H9 (cell line): ENCODE data around the gene RADIL. TPM values are rescaled to one million over a fixed set of nuclear protein-coding genes. Genes with fewer than 3 reads are reported as not detected.

Experiments used
- DNase-seq: peaks from one replicate; pipeline ENCODE4 v3.0.0-alpha.2; 2017
- H2AFZ ChIP-seq: one replicate; pipeline ENCODE4 v1.6.1; 2013; ENCODE audit warnings: mild to moderate bottlenecking, low read length, control low read depth, moderate library complexity
- H2AK5ac ChIP-seq: 2 replicates; pipeline ENCODE4 v1.6.1; 2013; ENCODE audit warnings: low read length, control low read depth, mixed read lengths; ENCODE audit not compliant: insufficient read length
- H2BK120ac ChIP-seq: one replicate; pipeline ENCODE4 v1.6.1; 2013; ENCODE audit warnings: low read depth, mild to moderate bottlenecking, low read length, control low read depth, inconsistent platforms; ENCODE audit not compliant: poor library complexity, severe bottlenecking
- H2BK12ac ChIP-seq: 2 replicates; pipeline ENCODE4 v1.6.1; 2013; ENCODE audit warnings: low read length, control low read depth, mixed read lengths, low read depth; ENCODE audit not compliant: insufficient read length
- H2BK15ac ChIP-seq: 2 replicates; pipeline ENCODE4 v1.6.1; 2013; ENCODE audit warnings: low read depth, low read length, control low read depth
- H2BK20ac ChIP-seq: one replicate; pipeline ENCODE4 v1.6.1; 2013; ENCODE audit warnings: low read depth, mild to moderate bottlenecking, low read length, control low read depth, inconsistent platforms; ENCODE audit not compliant: poor library complexity, severe bottlenecking
- H2BK5ac ChIP-seq: 2 replicates; pipeline ENCODE4 v1.6.1; 2013; ENCODE audit warnings: low read length, control low read depth, mixed read lengths; ENCODE audit not compliant: insufficient read length
- H3K14ac ChIP-seq: 2 replicates; pipeline ENCODE4 v1.6.1; 2013; ENCODE audit warnings: low read length, control low read depth; ENCODE audit not compliant: insufficient read depth
- H3K18ac ChIP-seq: 2 replicates; pipeline ENCODE4 v1.6.1; 2013; ENCODE audit warnings: low read depth, mild to moderate bottlenecking, mixed read lengths, low read length, control low read depth; ENCODE audit not compliant: insufficient read length
- H3K23ac ChIP-seq: 2 replicates; pipeline ENCODE4 v1.6.1; 2013; ENCODE audit warnings: low read length, control low read depth, mixed read lengths, low read depth; ENCODE audit not compliant: insufficient read length
- H3K23me2 ChIP-seq: 2 replicates; pipeline ENCODE4 v1.6.1; 2013; ENCODE audit warnings: low read depth, mild to moderate bottlenecking, mixed read lengths, low read length, control low read depth; ENCODE audit not compliant: insufficient read length, poor library complexity, severe bottlenecking
- H3K27ac ChIP-seq: 2 replicates; pipeline ENCODE4 v1.5.1; 2013; ENCODE audit warnings: low read length, control low read depth, mixed read lengths, low read depth; ENCODE audit not compliant: insufficient read length
- H3K27me3 ChIP-seq: 2 replicates; pipeline ENCODE4 v1.6.1; 2013; ENCODE audit warnings: low read length, control low read depth, inconsistent platforms; ENCODE audit not compliant: insufficient read depth
- H3K4ac ChIP-seq: 2 replicates; pipeline ENCODE4 v1.6.1; 2013; ENCODE audit warnings: low read depth, mild to moderate bottlenecking, control low read depth, inconsistent platforms, low read length, moderate library complexity
- H3K4me1 ChIP-seq: 2 replicates; pipeline ENCODE4 v1.6.1; 2013; ENCODE audit warnings: low read length, control low read depth, inconsistent platforms; ENCODE audit not compliant: insufficient read depth
- H3K4me2 ChIP-seq: 2 replicates; pipeline ENCODE4 v1.6.1; 2013; ENCODE audit warnings: low read length, control low read depth, mixed read lengths; ENCODE audit not compliant: insufficient read length, insufficient read depth
- H3K56ac ChIP-seq: 2 replicates; pipeline ENCODE4 v1.6.1; 2013; ENCODE audit warnings: low read depth, mild to moderate bottlenecking, mixed read lengths, low read length, control low read depth; ENCODE audit not compliant: insufficient read length
- H3K79me1 ChIP-seq: 2 replicates; pipeline ENCODE4 v1.6.1; 2013; ENCODE audit warnings: low read depth, mild to moderate bottlenecking, moderate library complexity, low read length, control low read depth, inconsistent platforms; ENCODE audit not compliant: insufficient read depth, poor library complexity, severe bottlenecking
- H3K79me2 ChIP-seq: 2 replicates; pipeline ENCODE4 v1.6.1; 2013; ENCODE audit warnings: low read length, control low read depth, inconsistent platforms; ENCODE audit not compliant: insufficient read depth
- H3K9ac ChIP-seq: 2 replicates; pipeline ENCODE4 v1.6.1; 2013; ENCODE audit warnings: low read length, control low read depth, mixed read lengths; ENCODE audit not compliant: insufficient read length; ENCODE audit errors: extremely low read depth
- H3K9me3 ChIP-seq: one replicate; pipeline ENCODE4 v1.6.1; 2013; ENCODE audit warnings: low read depth, low read length, inconsistent platforms; ENCODE audit not compliant: control insufficient read depth
- H3T11ph ChIP-seq: one replicate; pipeline ENCODE4 v1.6.1; 2013; ENCODE audit warnings: mild to moderate bottlenecking, low read length, control low read depth, inconsistent platforms
- H4K20me1 ChIP-seq: one replicate; pipeline ENCODE4 v1.6.1; 2013; ENCODE audit not compliant: control insufficient read depth, insufficient read length, insufficient read depth
- H4K5ac ChIP-seq: 2 replicates; pipeline ENCODE4 v1.6.1; 2013; ENCODE audit warnings: low read depth, mild to moderate bottlenecking, mixed read lengths, low read length, control low read depth; ENCODE audit not compliant: insufficient read length
- H4K8ac ChIP-seq: replicated peaks from 2 replicates; pipeline ENCODE4 v1.6.1; 2013; ENCODE audit warnings: low read length, control low read depth, mixed read lengths, low read depth; ENCODE audit not compliant: insufficient read length
- H4K91ac ChIP-seq: 2 replicates; pipeline ENCODE4 v1.6.1; 2013; ENCODE audit warnings: low read depth, mild to moderate bottlenecking, moderate library complexity, mixed read lengths, low read length, control low read depth; ENCODE audit not compliant: insufficient read length
- H3K27ac Mint-ChIP-seq, 3 experiments: 2 replicates in 2 of 3; 3 replicates in 1 of 3; pipeline ENCODE4 v1.8.0; 2020 to 2021; ENCODE audit warnings: mixed read lengths in 3 of 3, mild to moderate bottlenecking in 1 of 3, moderate library complexity in 1 of 3
- H3K27me3 Mint-ChIP-seq: 2 replicates; pipeline ENCODE4 v1.8.0; 2021; ENCODE audit warnings: low read depth, mild to moderate bottlenecking, moderate library complexity, mixed read lengths
- H3K36me3 Mint-ChIP-seq, 3 experiments: 2 replicates in 2 of 3; 3 replicates in 1 of 3; pipeline ENCODE4 v1.8.0; 2020 to 2021; ENCODE audit warnings: low read depth in 3 of 3, mixed read lengths in 3 of 3; ENCODE audit not compliant: insufficient read depth in 1 of 3
- H3K4me1 Mint-ChIP-seq, 2 experiments: 2 replicates each; pipeline ENCODE4 v1.8.0; 2020; ENCODE audit warnings: mixed read lengths in 2 of 2
- H3K4me3 Mint-ChIP-seq, 2 experiments: 2 replicates in 1 of 2; 3 replicates in 1 of 2; pipeline ENCODE4 v1.8.0; 2020 to 2021; ENCODE audit warnings: mild to moderate bottlenecking in 2 of 2, mixed read lengths in 2 of 2, moderate library complexity in 1 of 2
- H3K9me3 Mint-ChIP-seq, 2 experiments: 2 replicates in 1 of 2; 3 replicates in 1 of 2; pipeline ENCODE4 v1.8.0; 2020; ENCODE audit warnings: mild to moderate bottlenecking in 2 of 2, mixed read lengths in 2 of 2, moderate library complexity in 1 of 2
- WGBS: extraction: QIAGEN DNeasy Blood & Tissue Kit; methylation state at CpG from one replicate; pipeline ENCODE4 v1.1.7; 2013; ENCODE audit warnings: missing lambda C conversion rate, low lambda C conversion rate, mixed read lengths; ENCODE audit not compliant: insufficient read length; ENCODE audit errors: extremely low coverage; 5-methylcytosine and 5-hydroxymethylcytosine counted together
- total RNA-seq: library from RNA; stranded (reverse); gene quantifications from 2 replicates; pipeline ENCODE4 v1.2.1, GENCODE V29; 2021
- TF ChIP-seq, protein P1 (sequence below): fragments of 200-600 bp; sonication (generic); conservative IDR thresholded peaks from 3 replicates; pipeline ENCODE4 v1.8.0; 2021; ENCODE audit warnings: antibody characterized with exemption, mild to moderate bottlenecking

Gene RADIL
- total RNA-seq, 1 experiment from 2014 or later, result 4.7 TPM

DNA sequence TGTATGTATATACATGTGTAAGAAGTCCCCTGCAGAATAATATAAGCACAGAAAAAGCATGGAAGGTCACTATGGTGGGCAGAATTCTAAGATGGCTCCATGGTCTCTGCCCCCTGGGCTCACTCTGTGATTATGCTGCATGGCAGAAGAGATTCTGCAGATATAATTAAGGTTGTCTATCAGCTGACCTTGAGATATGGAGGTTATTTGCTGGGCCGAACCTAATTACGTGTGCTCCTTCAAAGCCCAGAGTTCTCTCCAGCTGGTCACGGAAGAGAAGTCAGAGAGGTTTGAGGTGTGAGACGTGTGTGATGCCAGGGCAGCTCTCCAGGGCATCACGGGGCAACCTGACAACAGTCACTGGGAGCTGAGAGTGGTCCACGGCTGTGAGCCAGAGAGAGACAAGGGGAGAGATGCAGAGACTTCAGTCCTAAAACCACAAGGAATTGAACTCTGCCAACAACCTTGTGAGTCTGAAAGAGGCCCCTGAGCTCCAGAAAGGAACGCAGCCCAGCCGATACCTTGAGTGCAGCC lies 33.2 kb downstream of the RADIL start:
- H3K36me3 Mint-ChIP-seq, result peaks cover 0 to 5% (median 0%) of the 10 kb centered on the region in 3 experiments; a peak in 2 of 7 replicates
- Histone ChIP-seq H3K23ac (no peak overlapping the region), H4K8ac (no peak overlapping the region), H2BK12ac (no peak overlapping the region), H2BK20ac (no peak overlapping the region), H3K4me1 (no peaks in the 10 kb centered on the region), H2BK15ac (no peak overlapping the region), H2AFZ (no peak overlapping the region), H3K23me2 (no peaks in the 10 kb centered on the region), H3K56ac (no peak overlapping the region), H3T11ph (no peak overlapping the region), H3K18ac (no peak overlapping the region), H3K27ac (no peak overlapping the region), H3K4ac (no peak overlapping the region), H3K9ac (no peak overlapping the region), H3K27me3 (no peaks in the 10 kb centered on the region), H3K14ac (no peak overlapping the region), H4K91ac (no peak overlapping the region), H4K5ac (no peak overlapping the region), H2BK5ac (no peak overlapping the region), H2AK5ac (no peak overlapping the region), H4K20me1 (no peaks in the 10 kb centered on the region), H3K4me2 (no peak overlapping the region), H3K79me2 (no peaks in the 10 kb centered on the region; the same call in 1 of the 2 replicates), H3K79me1 (no peaks in the 10 kb centered on the region), H3K9me3 (no peaks in the 10 kb centered on the region), H2BK120ac (no peak overlapping the region)
- TF ChIP-seq, protein P1, sequence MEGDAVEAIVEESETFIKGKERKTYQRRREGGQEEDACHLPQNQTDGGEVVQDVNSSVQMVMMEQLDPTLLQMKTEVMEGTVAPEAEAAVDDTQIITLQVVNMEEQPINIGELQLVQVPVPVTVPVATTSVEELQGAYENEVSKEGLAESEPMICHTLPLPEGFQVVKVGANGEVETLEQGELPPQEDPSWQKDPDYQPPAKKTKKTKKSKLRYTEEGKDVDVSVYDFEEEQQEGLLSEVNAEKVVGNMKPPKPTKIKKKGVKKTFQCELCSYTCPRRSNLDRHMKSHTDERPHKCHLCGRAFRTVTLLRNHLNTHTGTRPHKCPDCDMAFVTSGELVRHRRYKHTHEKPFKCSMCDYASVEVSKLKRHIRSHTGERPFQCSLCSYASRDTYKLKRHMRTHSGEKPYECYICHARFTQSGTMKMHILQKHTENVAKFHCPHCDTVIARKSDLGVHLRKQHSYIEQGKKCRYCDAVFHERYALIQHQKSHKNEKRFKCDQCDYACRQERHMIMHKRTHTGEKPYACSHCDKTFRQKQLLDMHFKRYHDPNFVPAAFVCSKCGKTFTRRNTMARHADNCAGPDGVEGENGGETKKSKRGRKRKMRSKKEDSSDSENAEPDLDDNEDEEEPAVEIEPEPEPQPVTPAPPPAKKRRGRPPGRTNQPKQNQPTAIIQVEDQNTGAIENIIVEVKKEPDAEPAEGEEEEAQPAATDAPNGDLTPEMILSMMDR, result no peak
- peaks cover 4% of the 10 kb centered on the region for H3K27me3 Mint-ChIP-seq
- no peak for DNase-seq
- no peak overlapping the region for H3K4me3 Mint-ChIP-seq
- H3K27ac Mint-ChIP-seq, result no peak overlapping the region
- H3K4me1 Mint-ChIP-seq, result peaks cover 3 to 4% of the 10 kb centered on the region in 2 experiments; a peak in 3 of 4 replicates
- no CpG with 5 or more reads among the region's 8 CpGs for WGBS
- peaks cover 3 to 10% of the 10 kb centered on the region in 2 experiments; a peak in 3 of 5 replicates for H3K9me3 Mint-ChIP-seq
